NCI-H2081 (cell line): ENCODE data around the gene TRMU.
"Not testable (repeated sequence)": the region's sequence is repeated elsewhere in the genome, so short reads cannot be mapped to it uniquely, and the experiment has no call there.

Source experiments
- DNase-seq, 2 experiments: peaks; one replicate each; lab custom pipeline; 2025; lab: John Stamatoyannopoulos, UW

TRMU gene

DNA sequence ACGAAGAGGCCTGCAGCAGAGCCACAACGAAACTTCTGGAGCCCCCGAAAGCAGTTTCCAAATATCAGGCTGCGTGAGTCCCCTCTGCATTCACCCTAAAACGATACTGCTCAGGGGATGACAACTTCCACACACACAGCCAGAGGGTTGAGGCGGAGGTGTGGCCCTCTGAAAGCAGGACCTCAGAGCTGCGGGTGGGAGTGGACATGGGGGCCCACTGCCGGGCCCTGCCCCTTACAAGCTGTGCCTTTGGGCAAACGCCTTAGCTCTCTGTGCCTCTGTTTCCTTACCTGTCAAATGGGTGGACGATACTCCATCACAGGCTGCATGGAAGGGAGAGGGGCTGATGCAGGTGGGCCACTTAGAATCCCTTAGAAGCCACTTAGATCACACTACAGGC is 53.1 kb downstream of the TRMU start:
- DNase-seq = no peak

DNA sequence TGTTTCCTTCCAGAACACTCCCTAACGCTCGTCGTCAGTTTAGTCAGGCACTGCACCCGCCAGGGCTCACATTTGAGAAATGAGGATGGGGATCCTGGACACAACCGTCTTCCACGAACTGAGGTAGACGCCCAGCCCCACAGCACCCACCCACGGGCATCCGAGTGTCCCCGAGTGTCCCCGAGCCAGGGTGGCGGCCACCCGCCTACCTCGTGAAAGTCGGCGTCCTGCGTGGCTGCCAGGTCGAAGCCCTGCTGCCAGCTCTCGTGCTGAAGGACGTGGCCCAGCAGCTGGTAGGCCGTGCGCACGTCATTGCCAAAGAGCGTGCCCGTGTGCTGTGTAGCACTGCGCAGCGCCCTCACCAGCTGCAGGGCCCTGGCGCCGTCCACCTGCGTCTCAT is 53.6 kb downstream of the TRMU start:
- DNase-seq = no peak

GRCh38 chr22:46390105-46390651 is 54.7 kb downstream of the TRMU start:
- DNase-seq = no peak

GRCh38 chr22:46390652-46391301 is 55.3 kb downstream of the TRMU start:
- peak; percentile 4 to 34 for DNase-seq

DNA sequence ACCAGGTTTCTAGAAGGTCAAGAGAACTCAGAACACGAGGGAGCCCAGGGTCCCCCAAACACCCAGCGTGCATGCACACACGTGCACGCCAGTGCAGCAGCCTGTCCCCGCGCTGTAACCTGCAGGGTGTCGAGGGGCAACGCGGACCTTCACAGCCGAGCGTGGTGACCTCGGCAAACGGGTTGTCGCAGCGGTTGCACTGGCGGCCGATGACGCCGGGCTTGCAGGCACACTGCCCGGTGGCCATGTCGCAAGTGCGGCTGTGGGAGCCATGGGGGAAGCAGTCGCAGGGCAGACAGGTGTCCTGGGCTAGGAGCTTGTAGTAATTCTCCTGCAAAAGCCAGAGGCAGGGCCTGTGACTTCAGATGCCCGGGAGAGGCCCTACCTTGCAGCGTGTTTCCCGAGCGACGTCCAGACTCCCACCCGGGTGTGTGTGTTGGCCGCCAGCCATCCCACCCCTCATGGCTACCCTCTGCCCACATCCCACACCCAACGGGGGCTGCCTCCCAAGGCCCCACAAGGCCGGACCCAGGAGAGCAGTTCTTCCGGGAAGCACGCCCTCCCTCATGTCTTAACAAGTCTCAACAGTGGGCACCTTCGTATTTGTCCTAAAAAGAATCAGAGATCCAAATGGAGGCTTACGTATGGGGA is 56.1 kb downstream of the TRMU start:
- DNase-seq = no peak

- DNase-seq = no peak
These were observed 56.8 kb downstream of the TRMU start for GRCh38 chr22:46392137-46392844.

- no peak for DNase-seq
These were observed 58.4 kb downstream of the TRMU start for GRCh38 chr22:46393873-46394272.

- no peak for DNase-seq
These were observed 59.1 kb downstream of the TRMU start for GRCh38 chr22:46394622-46395021.

- no peak for DNase-seq
These were observed 59.6 kb downstream of the TRMU start for GRCh38 chr22:46395145-46395544.

- not testable (repeated sequence) for DNase-seq
These were observed 61.5 kb downstream of the TRMU start for GRCh38 chr22:46397049-46397448.

- no peak for DNase-seq
These were observed 62.0 kb downstream of the TRMU start for GRCh38 chr22:46397514-46397913.

DNA sequence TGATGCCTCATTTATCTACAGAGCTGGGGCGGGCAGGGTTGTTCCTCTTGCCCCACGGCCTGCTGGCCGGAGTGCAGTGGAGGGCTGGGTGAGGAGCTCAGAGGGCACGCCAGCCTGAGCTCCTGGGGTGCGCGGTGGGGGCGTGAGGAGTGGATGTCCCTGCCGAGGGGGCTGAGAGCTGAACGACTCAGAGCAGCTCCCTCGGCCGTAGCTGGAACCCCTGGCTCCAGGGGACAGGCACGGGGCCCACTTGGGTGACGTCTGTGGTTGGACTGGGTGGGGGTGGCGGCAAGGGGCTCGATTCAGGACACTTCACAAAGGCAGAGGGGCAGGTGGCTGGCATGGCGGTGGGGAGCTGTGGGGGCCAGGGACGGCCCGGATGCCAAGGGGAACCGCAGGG is 62.4 kb downstream of the TRMU start:
- no peak for DNase-seq

DNA sequence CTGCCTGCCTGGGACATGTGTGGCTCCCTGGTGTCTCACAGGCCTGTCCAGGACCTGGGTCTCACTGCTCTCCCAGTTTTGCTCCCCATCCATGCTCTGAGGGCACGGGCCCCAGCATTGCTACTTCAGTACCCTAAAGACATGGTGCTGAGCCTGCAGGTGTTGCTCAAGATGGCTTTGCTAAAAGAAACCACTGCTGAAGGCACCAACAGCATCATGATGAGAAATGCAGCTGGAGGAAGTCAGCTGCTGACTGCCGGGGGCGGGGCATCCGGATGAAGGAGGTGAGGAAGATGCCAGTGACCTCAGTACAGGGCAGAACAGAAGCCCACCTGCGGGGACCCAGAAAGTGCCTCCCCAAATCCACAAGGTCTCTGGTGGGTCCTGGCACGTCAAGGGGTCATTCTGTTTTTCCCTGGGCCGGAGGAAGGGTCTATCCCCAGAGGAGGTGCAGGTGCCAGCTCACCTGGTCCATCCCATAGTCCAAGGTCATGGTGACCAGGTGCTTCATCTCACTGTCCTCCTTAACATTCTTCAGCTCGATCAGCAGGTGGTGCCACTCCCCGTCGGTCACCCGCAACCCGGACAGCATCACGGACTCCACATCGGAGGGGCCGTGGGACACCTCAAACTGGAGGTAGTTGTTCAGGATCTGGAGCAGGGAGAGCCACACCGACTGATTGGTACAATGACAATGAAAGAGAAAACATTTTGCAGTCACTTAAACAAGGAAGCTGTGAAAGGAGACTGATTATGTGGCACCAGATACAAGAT is 63.9 kb downstream of the TRMU start:
- DNase-seq = no peak

DNA sequence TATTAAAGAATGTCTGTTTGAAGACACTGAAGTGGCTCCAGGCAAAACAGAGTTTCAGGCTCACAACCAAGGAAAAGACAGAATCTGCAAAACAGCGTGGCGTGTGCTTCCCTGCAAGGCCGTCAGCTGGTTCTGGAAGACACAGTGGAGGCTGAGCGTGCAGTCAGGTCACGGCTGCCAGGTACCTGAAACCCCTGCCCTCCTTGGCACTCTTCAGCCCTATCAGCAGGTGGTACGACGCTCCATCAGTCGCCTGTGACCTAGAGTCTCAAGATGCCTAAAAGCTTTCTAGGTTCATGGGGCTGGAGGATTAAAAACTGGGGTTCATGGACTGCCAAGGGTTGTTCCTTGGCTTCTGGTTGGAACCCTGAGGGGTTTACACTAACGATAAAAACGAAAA is 65.9 kb downstream of the TRMU start:
- no peak for DNase-seq

GRCh38 chr22:46402505-46402904 is 67.0 kb downstream of the TRMU start:
- no peak for DNase-seq

DNA sequence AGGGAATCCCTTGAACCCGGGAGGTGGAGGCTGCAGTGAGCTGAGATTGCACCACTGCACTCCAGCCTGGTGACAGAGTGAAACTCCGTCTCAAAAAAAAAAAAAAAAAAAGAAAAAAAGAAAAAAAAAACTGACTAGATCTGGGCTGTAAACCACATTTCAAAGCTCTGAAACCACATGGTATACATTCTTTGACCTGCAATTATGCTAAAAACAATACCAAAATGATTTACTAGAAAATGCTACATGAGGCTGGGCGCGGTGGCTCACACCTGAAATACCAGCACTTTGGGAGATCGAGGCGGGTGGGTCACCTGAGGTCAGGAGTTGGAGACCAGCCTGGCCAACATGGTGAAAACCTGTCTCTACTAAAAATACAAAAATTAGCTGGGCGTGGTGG is 68.4 kb downstream of the TRMU start:
- DNase-seq = not testable (repeated sequence)

GRCh38 chr22:46405901-46406300 is 70.4 kb downstream of the TRMU start:
- peak in 1 of 2 experiments; percentile 36 for DNase-seq

DNA sequence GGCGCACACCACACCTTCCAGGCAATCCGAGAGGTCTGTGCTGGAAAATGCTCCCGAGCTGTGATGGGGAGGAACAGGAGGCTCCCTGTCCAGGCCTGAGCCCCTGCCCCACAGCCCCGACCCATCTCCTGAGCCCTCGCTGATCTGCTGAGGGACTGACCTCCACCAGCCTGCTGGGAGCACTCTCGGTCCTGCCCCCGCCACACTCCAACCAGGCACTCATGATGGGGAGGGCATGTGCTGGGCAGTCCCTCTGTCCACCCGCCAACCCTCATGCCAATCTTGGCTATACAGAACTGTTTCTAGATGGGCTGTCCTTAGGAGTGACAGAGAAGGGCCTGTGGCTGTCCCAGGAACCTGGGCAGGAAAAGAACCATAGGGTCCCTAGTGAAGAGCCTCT is 70.8 kb downstream of the TRMU start:
- no peak for DNase-seq

DNA sequence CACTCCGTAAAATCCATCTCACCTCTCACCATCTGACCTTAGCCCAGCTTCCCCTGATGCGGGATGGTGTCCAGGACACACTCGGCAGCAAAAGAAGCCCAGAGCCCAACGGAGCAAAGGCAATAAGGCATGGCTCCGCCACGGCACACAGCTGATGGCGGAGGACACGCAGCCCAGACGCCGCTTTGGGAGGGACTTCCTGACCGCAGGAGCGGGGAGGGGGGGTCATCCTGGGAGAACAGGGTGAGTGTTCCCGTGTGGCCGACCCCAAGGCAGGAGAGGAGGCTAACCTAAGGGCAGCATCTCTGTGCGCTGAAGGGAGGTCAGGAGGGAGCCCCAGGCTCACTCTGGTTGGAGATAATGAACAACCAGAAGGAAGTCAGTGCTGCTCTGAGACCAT is 71.3 kb downstream of the TRMU start:
- no peak for DNase-seq
